ENCODE measurements around the gene HSPA1B.

GRCh38 chr6:31784098-31784925 lies 43.2 kb upstream of the HSPA1B start:
- TF ChIP-seq ZNF514 (tag by site-specific recombination; IDR thresholded peaks at IDR 0.05): no peak
- TF ChIP-seq, protein P1, sequence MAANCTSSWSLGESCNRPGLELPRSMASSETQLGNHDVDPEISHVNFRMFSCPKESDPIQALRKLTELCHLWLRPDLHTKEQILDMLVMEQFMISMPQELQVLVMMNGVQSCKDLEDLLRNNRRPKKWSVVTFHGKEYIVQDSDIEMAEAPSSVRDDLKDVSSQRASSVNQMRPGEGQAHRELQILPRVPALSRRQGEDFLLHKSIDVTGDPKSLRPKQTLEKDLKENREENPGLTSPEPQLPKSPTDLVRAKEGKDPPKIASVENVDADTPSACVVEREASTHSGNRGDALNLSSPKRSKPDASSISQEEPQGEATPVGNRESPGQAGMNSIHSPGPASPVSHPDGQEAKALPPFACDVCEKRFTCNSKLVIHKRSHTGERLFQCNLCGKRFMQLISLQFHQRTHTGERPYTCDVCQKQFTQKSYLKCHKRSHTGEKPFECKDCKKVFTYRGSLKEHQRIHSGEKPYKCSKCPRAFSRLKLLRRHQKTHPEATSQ (tag by site-specific recombination; IDR thresholded peaks at IDR 0.05): no peak
- TF ChIP-seq, protein P2, sequence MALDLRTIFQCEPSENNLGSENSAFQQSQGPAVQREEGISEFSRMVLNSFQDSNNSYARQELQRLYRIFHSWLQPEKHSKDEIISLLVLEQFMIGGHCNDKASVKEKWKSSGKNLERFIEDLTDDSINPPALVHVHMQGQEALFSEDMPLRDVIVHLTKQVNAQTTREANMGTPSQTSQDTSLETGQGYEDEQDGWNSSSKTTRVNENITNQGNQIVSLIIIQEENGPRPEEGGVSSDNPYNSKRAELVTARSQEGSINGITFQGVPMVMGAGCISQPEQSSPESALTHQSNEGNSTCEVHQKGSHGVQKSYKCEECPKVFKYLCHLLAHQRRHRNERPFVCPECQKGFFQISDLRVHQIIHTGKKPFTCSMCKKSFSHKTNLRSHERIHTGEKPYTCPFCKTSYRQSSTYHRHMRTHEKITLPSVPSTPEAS (tag by site-specific recombination; IDR thresholded peaks at IDR 0.05): no peak
- TF ChIP-seq, protein P3, sequence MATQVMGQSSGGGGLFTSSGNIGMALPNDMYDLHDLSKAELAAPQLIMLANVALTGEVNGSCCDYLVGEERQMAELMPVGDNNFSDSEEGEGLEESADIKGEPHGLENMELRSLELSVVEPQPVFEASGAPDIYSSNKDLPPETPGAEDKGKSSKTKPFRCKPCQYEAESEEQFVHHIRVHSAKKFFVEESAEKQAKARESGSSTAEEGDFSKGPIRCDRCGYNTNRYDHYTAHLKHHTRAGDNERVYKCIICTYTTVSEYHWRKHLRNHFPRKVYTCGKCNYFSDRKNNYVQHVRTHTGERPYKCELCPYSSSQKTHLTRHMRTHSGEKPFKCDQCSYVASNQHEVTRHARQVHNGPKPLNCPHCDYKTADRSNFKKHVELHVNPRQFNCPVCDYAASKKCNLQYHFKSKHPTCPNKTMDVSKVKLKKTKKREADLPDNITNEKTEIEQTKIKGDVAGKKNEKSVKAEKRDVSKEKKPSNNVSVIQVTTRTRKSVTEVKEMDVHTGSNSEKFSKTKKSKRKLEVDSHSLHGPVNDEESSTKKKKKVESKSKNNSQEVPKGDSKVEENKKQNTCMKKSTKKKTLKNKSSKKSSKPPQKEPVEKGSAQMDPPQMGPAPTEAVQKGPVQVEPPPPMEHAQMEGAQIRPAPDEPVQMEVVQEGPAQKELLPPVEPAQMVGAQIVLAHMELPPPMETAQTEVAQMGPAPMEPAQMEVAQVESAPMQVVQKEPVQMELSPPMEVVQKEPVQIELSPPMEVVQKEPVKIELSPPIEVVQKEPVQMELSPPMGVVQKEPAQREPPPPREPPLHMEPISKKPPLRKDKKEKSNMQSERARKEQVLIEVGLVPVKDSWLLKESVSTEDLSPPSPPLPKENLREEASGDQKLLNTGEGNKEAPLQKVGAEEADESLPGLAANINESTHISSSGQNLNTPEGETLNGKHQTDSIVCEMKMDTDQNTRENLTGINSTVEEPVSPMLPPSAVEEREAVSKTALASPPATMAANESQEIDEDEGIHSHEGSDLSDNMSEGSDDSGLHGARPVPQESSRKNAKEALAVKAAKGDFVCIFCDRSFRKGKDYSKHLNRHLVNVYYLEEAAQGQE (tag by site-specific recombination; IDR thresholded peaks at IDR 0.05): no peak
- TF ChIP-seq, protein P4, sequence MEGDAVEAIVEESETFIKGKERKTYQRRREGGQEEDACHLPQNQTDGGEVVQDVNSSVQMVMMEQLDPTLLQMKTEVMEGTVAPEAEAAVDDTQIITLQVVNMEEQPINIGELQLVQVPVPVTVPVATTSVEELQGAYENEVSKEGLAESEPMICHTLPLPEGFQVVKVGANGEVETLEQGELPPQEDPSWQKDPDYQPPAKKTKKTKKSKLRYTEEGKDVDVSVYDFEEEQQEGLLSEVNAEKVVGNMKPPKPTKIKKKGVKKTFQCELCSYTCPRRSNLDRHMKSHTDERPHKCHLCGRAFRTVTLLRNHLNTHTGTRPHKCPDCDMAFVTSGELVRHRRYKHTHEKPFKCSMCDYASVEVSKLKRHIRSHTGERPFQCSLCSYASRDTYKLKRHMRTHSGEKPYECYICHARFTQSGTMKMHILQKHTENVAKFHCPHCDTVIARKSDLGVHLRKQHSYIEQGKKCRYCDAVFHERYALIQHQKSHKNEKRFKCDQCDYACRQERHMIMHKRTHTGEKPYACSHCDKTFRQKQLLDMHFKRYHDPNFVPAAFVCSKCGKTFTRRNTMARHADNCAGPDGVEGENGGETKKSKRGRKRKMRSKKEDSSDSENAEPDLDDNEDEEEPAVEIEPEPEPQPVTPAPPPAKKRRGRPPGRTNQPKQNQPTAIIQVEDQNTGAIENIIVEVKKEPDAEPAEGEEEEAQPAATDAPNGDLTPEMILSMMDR (tag by site-specific recombination; IDR thresholded peaks at IDR 0.05): no peak
- TF ChIP-seq SALL2 (tag by site-specific recombination; IDR thresholded peaks at IDR 0.05; ENCODE audit: borderline replicate concordance): no peak
- no peak for TF ChIP-seq TRIM28 (IDR thresholded peaks at IDR 0.05; ENCODE audit: borderline replicate concordance, low read length)
- TF ChIP-seq, protein P5, sequence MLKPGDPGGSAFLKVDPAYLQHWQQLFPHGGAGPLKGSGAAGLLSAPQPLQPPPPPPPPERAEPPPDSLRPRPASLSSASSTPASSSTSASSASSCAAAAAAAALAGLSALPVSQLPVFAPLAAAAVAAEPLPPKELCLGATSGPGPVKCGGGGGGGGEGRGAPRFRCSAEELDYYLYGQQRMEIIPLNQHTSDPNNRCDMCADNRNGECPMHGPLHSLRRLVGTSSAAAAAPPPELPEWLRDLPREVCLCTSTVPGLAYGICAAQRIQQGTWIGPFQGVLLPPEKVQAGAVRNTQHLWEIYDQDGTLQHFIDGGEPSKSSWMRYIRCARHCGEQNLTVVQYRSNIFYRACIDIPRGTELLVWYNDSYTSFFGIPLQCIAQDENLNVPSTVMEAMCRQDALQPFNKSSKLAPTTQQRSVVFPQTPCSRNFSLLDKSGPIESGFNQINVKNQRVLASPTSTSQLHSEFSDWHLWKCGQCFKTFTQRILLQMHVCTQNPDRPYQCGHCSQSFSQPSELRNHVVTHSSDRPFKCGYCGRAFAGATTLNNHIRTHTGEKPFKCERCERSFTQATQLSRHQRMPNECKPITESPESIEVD (tag by site-specific recombination; IDR thresholded peaks at IDR 0.05): no peak
- no peak for TF ChIP-seq ZNF580 (tag by site-specific recombination; IDR thresholded peaks at IDR 0.05)
- no peak for TF ChIP-seq ZNF394 (tag by site-specific recombination; IDR thresholded peaks at IDR 0.05; ENCODE audit: borderline replicate concordance)
- no peak for TF ChIP-seq WT1 (tag by site-specific recombination; IDR thresholded peaks at IDR 0.05)
- TF ChIP-seq, protein P6, sequence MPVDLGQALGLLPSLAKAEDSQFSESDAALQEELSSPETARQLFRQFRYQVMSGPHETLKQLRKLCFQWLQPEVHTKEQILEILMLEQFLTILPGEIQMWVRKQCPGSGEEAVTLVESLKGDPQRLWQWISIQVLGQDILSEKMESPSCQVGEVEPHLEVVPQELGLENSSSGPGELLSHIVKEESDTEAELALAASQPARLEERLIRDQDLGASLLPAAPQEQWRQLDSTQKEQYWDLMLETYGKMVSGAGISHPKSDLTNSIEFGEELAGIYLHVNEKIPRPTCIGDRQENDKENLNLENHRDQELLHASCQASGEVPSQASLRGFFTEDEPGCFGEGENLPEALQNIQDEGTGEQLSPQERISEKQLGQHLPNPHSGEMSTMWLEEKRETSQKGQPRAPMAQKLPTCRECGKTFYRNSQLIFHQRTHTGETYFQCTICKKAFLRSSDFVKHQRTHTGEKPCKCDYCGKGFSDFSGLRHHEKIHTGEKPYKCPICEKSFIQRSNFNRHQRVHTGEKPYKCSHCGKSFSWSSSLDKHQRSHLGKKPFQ (tag by site-specific recombination; IDR thresholded peaks at IDR 0.05): no peak
- no peak for TF ChIP-seq ZNF248 (tag by site-specific recombination; IDR thresholded peaks at IDR 0.05)
